Tibial nerve (tissue), 3 donors: ENCODE measurements around the gene TMEM260.
"Not testable (repeated sequence)": the region's sequence is repeated elsewhere in the genome, so short reads cannot be mapped to it uniquely, and the experiment has no call there.

Experiments
- CTCF ChIP-seq, 5 experiments: fragments of 200-600 bp in 3 of 5; fragments of 450-650 bp in 2 of 5; sonication (generic) in 3 of 5; IDR thresholded peaks; one replicate each; pipeline ENCODE4 v1.5.1; 2016 to 2019; ENCODE audit warnings: antibody characterized with exemption in 5 of 5, mild to moderate bottlenecking in 3 of 5, moderate library complexity in 2 of 5
- POLR2A ChIP-seq, 2 donors: fragments of 450-650 bp; IDR thresholded peaks; one replicate each; pipeline ENCODE4 v1.6.1; 2017; ENCODE audit warnings: antibody characterized with exemption in 2 of 2, mild to moderate bottlenecking in 2 of 2, moderate library complexity in 2 of 2

- not testable (repeated sequence) for TF ChIP-seq POLR2A, CTCF (IDR thresholded peaks at IDR 0.05)
Measured at GRCh38 chr14:56667290-56667689, 87.7 kb downstream of the TMEM260 start.
